HCT116 (cell line): ENCODE data around the gene LY6G6C. TPM values are rescaled to one million over a fixed set of nuclear protein-coding genes. Genes with fewer than 3 reads are reported as not detected.
A peak's percentile ranks its signal among the peaks of the same experiment; 100 is the strongest.

ENCODE experiments used
- ATAC-seq: fragments of 200-7000 bp; cut with Tn5 transposase; 2 replicates; pipeline ENCODE4 v1.9.1; 2020; ENCODE audit warnings: mild to moderate bottlenecking, moderate library complexity
- BruUV-seq: library from RNA; stranded (reverse); fragments of 400-500 nt; replicated peaks from 2 replicates; lab custom pipeline; 2021; lab: Mats Ljungman, UMichigan
- CTCF ChIA-PET: fragments of 300-600 bp; sonication (Branson Sonifier 250); formaldehyde crosslinking; loops from one replicate; lab custom pipeline; 2021; ENCODE audit warnings: antibody characterized with exemption; lab: Charles Lee
- POLR2A ChIA-PET: fragments of 300-600, 350-600 bp; sonication (Branson Sonifier 250); formaldehyde crosslinking; loops from one replicate; lab custom pipeline; 2021; ENCODE audit warnings: antibody characterized with exemption; lab: Charles Lee
- RAD21 ChIA-PET, 2 experiments: fragments of 300-600 bp; sonication (Branson Sonifier 250); formaldehyde crosslinking; loops; one replicate each; lab custom pipeline; 2023; ENCODE audit warnings: low total read pairs in 2 of 2; ENCODE audit not compliant: uncharacterized antibody in 2 of 2, unreplicated experiment in 2 of 2, low non-redundant PET in 1 of 2; lab: Charles Lee
- DNase-seq: peaks from one replicate; pipeline ENCODE4 v3.0.0-alpha.2; 2010; ENCODE audit warnings: low read depth, low spot score
- H2AFZ ChIP-seq: fragments of 200-600 bp; shearing (Covaris generic), sonication (generic); 2 replicates; pipeline ENCODE4 v1.6.1; 2017; ENCODE audit warnings: low read depth, mixed run types, mixed read lengths, antibody characterized with exemption, low read length; ENCODE audit not compliant: poor library complexity, severe bottlenecking
- H3K27ac ChIP-seq: 2 replicates; pipeline ENCODE4 v1.5.1; 2012; ENCODE audit warnings: low read depth, low read length
- H3K27me3 ChIP-seq: fragments of 200-600 bp; sonication (generic); 2 replicates; pipeline ENCODE4 v1.6.1; 2016; ENCODE audit warnings: mixed run types, low read length, mixed read lengths; ENCODE audit not compliant: insufficient read depth
- H3K36me3 ChIP-seq, 2 experiments: fragments of 200-500 bp in 1 of 2; fragments of 200-600 bp in 1 of 2; sonication (Bioruptor generic) in 1 of 2; sonication (generic) in 1 of 2; 2 replicates each; pipeline versions ENCODE4 v1.5.1 to v1.6.1; 2014 to 2016; ENCODE audit warnings: low read length in 2 of 2, inconsistent platforms in 1 of 2, mixed read lengths in 1 of 2, mixed run types in 1 of 2; ENCODE audit not compliant: insufficient read depth in 2 of 2, control insufficient read depth in 1 of 2
- H3K4me1 ChIP-seq, 2 experiments: fragments of 200-600 bp in 1 of 2; sonication (generic) in 1 of 2; 2 replicates each; pipeline versions ENCODE4 v1.5.1 to v1.6.1; 2012 to 2017; ENCODE audit warnings: low read length in 2 of 2, inconsistent platforms in 1 of 2, mild to moderate bottlenecking in 1 of 2, mixed read lengths in 1 of 2, mixed run types in 1 of 2, moderate library complexity in 1 of 2; ENCODE audit not compliant: insufficient read depth in 2 of 2, control insufficient read depth in 1 of 2
- H3K4me2 ChIP-seq: fragments of 200-600 bp; sonication (generic); 2 replicates; pipeline ENCODE4 v1.6.1; 2017; ENCODE audit warnings: mixed run types, low read length, mixed read lengths
- H3K4me3 ChIP-seq, 2 experiments: fragments of 200-600 bp in 1 of 2; sonication (generic) in 1 of 2; replicated peaks in 1 of 2; 2 replicates each; pipeline ENCODE4 v1.5.1; 2011 to 2016; ENCODE audit warnings: low read length in 2 of 2, control low read depth in 1 of 2, low read depth in 1 of 2, mild to moderate bottlenecking in 1 of 2, mixed read lengths in 1 of 2, mixed run types in 1 of 2
- H3K79me2 ChIP-seq: fragments of 200-600 bp; sonication (generic); 2 replicates; pipeline ENCODE4 v1.6.1; 2017; ENCODE audit warnings: mild to moderate bottlenecking, mixed run types, low read length, moderate library complexity, mixed read lengths; ENCODE audit not compliant: insufficient read depth
- H3K9ac ChIP-seq: fragments of 200-600 bp; sonication (generic); 2 replicates; pipeline ENCODE4 v1.6.1; 2016; ENCODE audit warnings: low read length, mixed read lengths
- H3K9me2 ChIP-seq: fragments of 200-600 bp; sonication (generic), shearing (Covaris generic); 2 replicates; pipeline ENCODE4 v1.6.1; 2017; ENCODE audit warnings: mixed run types, mild to moderate bottlenecking, moderate library complexity; ENCODE audit not compliant: insufficient read depth
- H3K9me3 ChIP-seq, 2 experiments: fragments of 200-500 bp in 1 of 2; fragments of 200-600 bp in 1 of 2; sonication (Bioruptor generic) in 1 of 2; sonication (generic) in 1 of 2; 2 replicates each; pipeline ENCODE4 v1.6.1; 2014 to 2017; ENCODE audit warnings: low read length in 2 of 2, mixed read lengths in 2 of 2, inconsistent platforms in 1 of 2, low read depth in 1 of 2, mild to moderate bottlenecking in 1 of 2, mixed run types in 1 of 2, moderate library complexity in 1 of 2; ENCODE audit not compliant: control insufficient read depth in 1 of 2, insufficient read depth in 1 of 2
- H4K20me1 ChIP-seq: fragments of 200-600 bp; sonication (generic), shearing (Covaris generic); 2 replicates; pipeline ENCODE4 v1.6.1; 2017; ENCODE audit warnings: mixed run types, mild to moderate bottlenecking, moderate library complexity; ENCODE audit not compliant: insufficient read depth
- ATF3 ChIP-seq: IDR thresholded peaks from 2 replicates; pipeline ENCODE4 v1.6.1; 2012
- CBX3 ChIP-seq: IDR thresholded peaks from 2 replicates; pipeline ENCODE4 v1.6.1; 2012; ENCODE audit warnings: low read depth
- CEBPB ChIP-seq: IDR thresholded peaks from 2 replicates; pipeline ENCODE4 v1.6.1; 2012; ENCODE audit warnings: low read depth
- CTCF ChIP-seq, 3 experiments: fragments of 200-600 bp in 1 of 3; sonication (generic) in 1 of 3; IDR thresholded peaks in 2 of 3; conservative IDR thresholded peaks in 1 of 3; 2 replicates each; pipeline ENCODE4 v1.5.1; 2012 to 2017; ENCODE audit warnings: low read depth in 2 of 3, low read length in 2 of 3, antibody characterized with exemption in 1 of 3, borderline replicate concordance in 1 of 3, control low read depth in 1 of 3, mild to moderate bottlenecking in 1 of 3, mixed read lengths in 1 of 3, mixed run types in 1 of 3, moderate library complexity in 1 of 3; ENCODE audit not compliant: insufficient read depth in 1 of 3
- EGR1 ChIP-seq: IDR thresholded peaks from 2 replicates; pipeline ENCODE4 v1.6.1; 2012; ENCODE audit warnings: low read depth
- ELF1 ChIP-seq: IDR thresholded peaks from 2 replicates; pipeline ENCODE4 v1.6.1; 2012; ENCODE audit warnings: low read depth, borderline replicate concordance
- EZH2 ChIP-seq: fragments of 200-600 bp; sonication (generic); IDR thresholded peaks from 2 replicates; pipeline ENCODE4 v1.6.1; 2017; ENCODE audit warnings: antibody characterized with exemption, mixed run types
- EZH2phosphoT487 ChIP-seq: fragments of 200-600 bp; IDR thresholded peaks from 2 replicates; pipeline ENCODE4 v1.6.1; 2018; ENCODE audit warnings: antibody characterized with exemption, borderline replicate concordance
- JUND ChIP-seq: IDR thresholded peaks from 2 replicates; pipeline ENCODE4 v1.6.1; 2012
- RAD21 ChIP-seq: IDR thresholded peaks from 2 replicates; pipeline ENCODE4 v1.6.1; 2012; ENCODE audit warnings: low read depth, mild to moderate bottlenecking
- REST ChIP-seq: IDR thresholded peaks from 2 replicates; pipeline ENCODE4 v1.6.1; 2012; ENCODE audit warnings: low read depth
- SIN3A ChIP-seq: IDR thresholded peaks from 2 replicates; pipeline ENCODE4 v1.6.1; 2012; ENCODE audit warnings: low read depth
- SP1 ChIP-seq: IDR thresholded peaks from 2 replicates; pipeline ENCODE4 v1.6.1; 2012; ENCODE audit warnings: low read depth
- SRF ChIP-seq: IDR thresholded peaks from 2 replicates; pipeline ENCODE4 v1.6.1; 2012; ENCODE audit warnings: low read depth
- TCF7L2 ChIP-seq: IDR thresholded peaks from 2 replicates; pipeline ENCODE4 v1.7.0; 2011; ENCODE audit warnings: borderline replicate concordance, inconsistent platforms; ENCODE audit not compliant: insufficient read depth, insufficient read length; ENCODE audit errors: extremely low read depth
- YY1 ChIP-seq: IDR thresholded peaks from 2 replicates; pipeline ENCODE4 v1.6.1; 2011; ENCODE audit warnings: low read length, low read depth, moderate library complexity, mild to moderate bottlenecking; ENCODE audit not compliant: insufficient replicate concordance; ENCODE audit errors: extremely low read depth
- ZBTB33 ChIP-seq: IDR thresholded peaks from 2 replicates; pipeline ENCODE4 v1.6.1; 2011; ENCODE audit warnings: mild to moderate bottlenecking, low read length, moderate library complexity; ENCODE audit not compliant: insufficient replicate concordance; ENCODE audit errors: extremely low read depth
- ZNF274 ChIP-seq: fragments of 200-500 bp; sonication (Bioruptor generic); IDR thresholded peaks from 2 replicates; pipeline ENCODE4 v1.6.1; 2014; ENCODE audit warnings: mild to moderate bottlenecking, low read depth, low read length, inconsistent platforms
- intact Hi-C: fragments of 100-400 bp; cut with micrococcal nuclease; formaldehyde crosslinking; loops from 2 replicates; pipeline ENCODE4 v1.10.0; 2022
- total RNA-seq: library from RNA; stranded (reverse); gene quantifications from one replicate; pipeline ENCODE4 v1.2.1, GENCODE V29; 2021; ENCODE audit not compliant: unreplicated experiment

The LY6G6C gene
- total RNA-seq, 1 experiment from 2014 or later = 0.54 TPM

GRCh38 chr6:31758281-31758680 lies 36.7 kb upstream of the LY6G6C start (continued):
- TF ChIP-seq JUND = no peak

- DNase-seq (no peak), ATAC-seq (peak; percentile 48; the same call in 1 of the 2 replicates)
- H3K79me2 ChIP-seq = no peaks in the 10 kb centered on the region
- no peak overlapping the region for H2AFZ ChIP-seq
- no peaks in the 10 kb centered on the region for H3K27me3 ChIP-seq
- no peak overlapping the region for H3K9ac ChIP-seq
- H4K20me1 ChIP-seq = no peaks in the 10 kb centered on the region
- H3K4me2 ChIP-seq = no peak overlapping the region
- peaks cover 2 to 8% of the 10 kb centered on the region in 2 experiments; a peak in 3 of 4 replicates for H3K36me3 ChIP-seq
- H3K27ac ChIP-seq = no peak overlapping the region
- no TSS peak for BruUV-seq
- ChIA-PET RAD21 (no interaction called here), POLR2A (interaction anchor here (1.0 kb wide), 1 partner anchor 16 kb away, joined by 4 read pairs; the partner anchor contains the start of gene CLIC1), CTCF (interaction anchor here (1.0 kb wide), 1 partner anchor 17 kb away, joined by 4 read pairs; no protein-coding TSS in a partner anchor)
- intact Hi-C loops = no loop called here
- no peaks in the 10 kb centered on the region for H3K9me3 ChIP-seq
- no peak overlapping the region for H3K4me3 ChIP-seq
- H3K4me1 ChIP-seq = no peaks in the 10 kb centered on the region
- H3K9me2 ChIP-seq = no peaks in the 10 kb centered on the region
- no peak for TF ChIP-seq EZH2
- TF ChIP-seq YY1 = no peak
- no peak for TF ChIP-seq SRF
- no peak for TF ChIP-seq ATF3
- no peak for TF ChIP-seq CEBPB
- TF ChIP-seq TCF7L2 = no peak
- no peak for TF ChIP-seq ELF1
- no peak for TF ChIP-seq ZNF274
- TF ChIP-seq EZH2phosphoT487 = no peak
- TF ChIP-seq CBX3 = no peak
- no peak for TF ChIP-seq JUND
- no peak for TF ChIP-seq RAD21
- TF ChIP-seq EGR1 = no peak
- no peak for TF ChIP-seq SIN3A
- TF ChIP-seq REST = no peak
- TF ChIP-seq ZBTB33 = no peak
- TF ChIP-seq SP1 = no peak
- TF ChIP-seq CTCF (IDR thresholded peaks at IDR 0.05 in 2 of 3, conservative IDR thresholded peaks at IDR 0.05 in 1 of 3; ENCODE audit: borderline replicate concordance in 1 of 3, insufficient read depth in 1 of 3, low read depth in 2 of 3, low read length in 2 of 3) = no peak
These were observed 31.3 kb upstream of the LY6G6C start for GRCh38 chr6:31752739-31753319.
